ENCODE measurements around the gene PAM16.

The PAM16 gene

DNA sequence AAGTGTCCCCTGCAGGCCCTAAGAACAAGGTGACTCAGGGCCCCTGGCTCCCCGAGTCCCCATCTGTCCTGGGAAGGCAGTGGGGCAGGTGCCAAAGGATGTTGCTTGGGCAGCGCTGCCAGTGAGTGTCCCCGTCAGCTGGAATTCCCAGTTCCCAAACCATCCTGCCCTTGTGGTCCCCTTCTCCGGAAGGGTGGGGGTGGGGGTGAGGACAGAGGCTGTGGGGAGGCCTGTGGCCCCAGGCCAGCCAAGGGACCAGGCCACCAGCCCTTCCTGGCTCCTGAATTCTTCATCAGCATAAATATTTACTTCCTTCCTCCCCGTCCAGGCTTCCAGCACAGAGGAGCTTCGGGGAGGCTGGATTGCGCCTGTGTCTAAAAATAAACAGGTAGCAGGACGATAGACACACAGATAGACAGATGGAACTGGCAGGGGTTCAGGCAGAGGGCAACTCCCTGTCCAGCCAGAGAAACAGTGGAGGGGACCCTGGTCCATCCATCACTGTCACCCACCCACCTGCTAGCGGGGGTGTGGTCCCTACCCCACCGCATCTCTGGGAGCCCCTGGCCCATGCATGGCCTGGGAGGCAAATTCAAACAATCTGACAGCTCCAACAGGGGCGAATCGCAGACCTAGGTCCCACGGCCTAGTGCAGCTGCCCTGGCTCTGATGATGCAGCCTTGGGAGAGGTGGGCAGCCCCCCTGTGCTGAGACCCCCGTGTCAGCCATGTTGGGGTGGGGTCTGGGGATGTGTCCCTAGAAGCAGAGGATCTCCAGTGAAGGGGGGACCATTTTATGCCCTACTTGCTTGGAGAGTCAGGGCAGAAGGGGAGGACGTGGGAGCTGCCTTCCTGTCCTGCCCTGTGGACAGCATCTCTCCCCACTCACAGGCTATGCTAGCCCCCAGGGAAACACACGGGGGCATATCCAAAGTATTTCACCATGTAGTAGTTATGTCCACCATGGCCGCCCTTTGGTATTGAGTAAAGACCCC, 22.0 kb downstream of the PAM16 start:
- no peak overlapping the region for H3K4me3 ChIP-seq (ENCODE audit: low read length)

DNA sequence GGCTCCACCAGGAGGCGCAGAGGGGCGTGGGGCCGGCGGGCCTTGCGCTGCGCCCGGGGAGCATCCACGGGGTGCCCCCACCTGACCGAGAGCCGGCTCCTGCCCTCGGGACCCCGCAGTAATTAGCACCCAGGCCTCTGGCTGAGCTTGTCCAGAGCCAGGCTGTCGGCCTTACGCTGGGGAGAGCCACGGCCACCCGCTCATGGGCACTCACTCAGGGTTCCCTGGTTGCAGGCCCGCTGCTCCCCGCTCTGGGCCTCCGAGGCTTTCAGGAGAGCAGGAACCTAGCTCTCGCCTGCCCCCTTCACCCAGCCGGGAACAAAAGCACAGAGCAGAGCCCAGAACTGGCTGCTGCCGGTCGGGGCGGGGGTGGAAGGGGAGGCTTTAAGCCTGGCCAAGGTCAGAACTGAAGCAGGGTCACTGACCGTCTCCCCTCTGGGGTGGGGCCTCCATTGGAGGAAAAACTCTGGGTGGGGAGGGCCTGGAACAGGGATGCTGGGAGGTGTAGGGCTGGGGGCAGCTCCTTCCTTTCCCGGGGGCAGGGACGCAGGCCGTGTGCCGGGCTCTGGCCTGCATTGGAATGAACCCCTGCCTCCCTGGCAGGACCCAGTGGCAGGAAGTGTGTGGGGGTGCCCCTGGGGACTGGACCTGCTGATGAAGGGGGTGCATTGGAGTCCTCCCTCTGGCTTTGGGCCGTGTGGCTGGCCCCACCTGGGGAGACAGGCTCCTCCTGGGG, 22.9 kb downstream of the PAM16 start:
- H3K4me3 ChIP-seq (ENCODE audit: low read length), result peak overlapping the region; percentile 57
- 11% methylated on average over 30 of the region's 30 CpGs for WGBS
- H3K4me1 ChIP-seq (ENCODE audit: insufficient read depth, low read length), result peaks cover 18% of the 10 kb centered on the region
- peak overlapping the region; percentile 75 for H3K9ac ChIP-seq (ENCODE audit: low read depth, low read length)
- no peaks in the 10 kb centered on the region for H3K27me3 ChIP-seq (ENCODE audit: insufficient read depth, low read length)
- no peaks in the 10 kb centered on the region for H3K9me3 ChIP-seq (ENCODE audit: insufficient read depth, low read depth, low read length)
- H3K36me3 ChIP-seq (ENCODE audit: insufficient read depth, low read length), result 0 out of 2 replicates have a peak, but pooled peaks cover under 1% of the 10 kb centered on the region
- H3K27ac ChIP-seq (ENCODE audit: low read depth, low read length), result peak overlapping the region; percentile 78; the same call in 1 of the 2 replicates

More for the DNA sequence above, 22.0 kb downstream of the PAM16 start:
- Histone ChIP-seq H3K9me3 (ENCODE audit: insufficient read depth, low read depth, low read length) (no peaks in the 10 kb centered on the region), H3K27ac (ENCODE audit: low read depth, low read length) (peak overlapping the region; percentile 28; the same call in 1 of the 2 replicates), H3K4me1 (ENCODE audit: insufficient read depth, low read length) (peaks cover 11% of the 10 kb centered on the region), H3K36me3 (ENCODE audit: insufficient read depth, low read length) (0 out of 2 replicates have a peak, but pooled peaks cover 5% of the 10 kb centered on the region), H3K27me3 (ENCODE audit: insufficient read depth, low read length) (no peaks in the 10 kb centered on the region), H3K9ac (ENCODE audit: low read depth, low read length) (peak overlapping the region; percentile 75; the same call in 1 of the 2 replicates)
- WGBS, result 79% methylated on average over 16 of the region's 17 CpGs

DNA sequence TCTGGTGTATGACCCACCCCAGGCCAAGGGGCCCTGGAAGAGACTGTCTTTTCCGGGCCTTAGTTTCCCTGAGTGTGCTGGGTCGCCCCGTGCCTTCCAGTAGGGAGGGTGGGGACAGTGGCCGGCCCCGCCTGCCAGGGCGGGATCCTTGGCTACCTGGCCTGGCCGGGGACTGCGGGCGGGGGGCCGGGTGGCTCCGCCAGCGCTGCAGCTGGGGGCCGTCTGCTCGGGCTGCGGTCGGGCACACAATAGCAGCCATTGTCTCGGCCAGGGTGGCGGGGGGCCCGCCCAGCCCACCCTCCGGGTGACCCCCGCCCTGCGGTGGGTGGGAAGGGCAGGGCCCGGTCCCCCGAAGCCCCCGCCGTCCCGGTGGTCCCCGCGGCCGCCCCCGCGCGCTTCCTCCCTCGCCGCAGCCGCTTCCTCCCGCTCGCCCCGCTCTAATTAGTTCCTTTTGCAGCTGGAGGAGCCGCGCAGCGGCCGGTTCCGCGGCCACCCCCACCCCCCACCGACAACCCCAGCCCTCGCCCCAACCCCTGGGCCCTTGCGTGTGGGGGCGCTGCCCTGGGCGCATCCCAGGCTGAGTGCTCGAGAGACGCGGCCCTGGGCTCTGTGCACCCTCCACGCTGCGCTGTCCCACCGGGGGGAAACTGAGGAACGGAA, 23.6 kb downstream of the PAM16 start:
- no peaks in the 10 kb centered on the region for H3K36me3 ChIP-seq (ENCODE audit: insufficient read depth, low read length)
- H3K9me3 ChIP-seq (ENCODE audit: insufficient read depth, low read depth, low read length), result no peaks in the 10 kb centered on the region
- H3K27me3 ChIP-seq (ENCODE audit: insufficient read depth, low read length), result no peaks in the 10 kb centered on the region
- WGBS, result 3% methylated on average over 57 of the region's 57 CpGs
- H3K27ac ChIP-seq (ENCODE audit: low read depth, low read length), result peak overlapping the region; percentile 78; the same call in 1 of the 2 replicates
- H3K9ac ChIP-seq (ENCODE audit: low read depth, low read length), result peak overlapping the region; percentile 75
- peak overlapping the region; percentile 57 for H3K4me3 ChIP-seq (ENCODE audit: low read length)
- H3K4me1 ChIP-seq (ENCODE audit: insufficient read depth, low read length), result peaks cover 18% of the 10 kb centered on the region

DNA sequence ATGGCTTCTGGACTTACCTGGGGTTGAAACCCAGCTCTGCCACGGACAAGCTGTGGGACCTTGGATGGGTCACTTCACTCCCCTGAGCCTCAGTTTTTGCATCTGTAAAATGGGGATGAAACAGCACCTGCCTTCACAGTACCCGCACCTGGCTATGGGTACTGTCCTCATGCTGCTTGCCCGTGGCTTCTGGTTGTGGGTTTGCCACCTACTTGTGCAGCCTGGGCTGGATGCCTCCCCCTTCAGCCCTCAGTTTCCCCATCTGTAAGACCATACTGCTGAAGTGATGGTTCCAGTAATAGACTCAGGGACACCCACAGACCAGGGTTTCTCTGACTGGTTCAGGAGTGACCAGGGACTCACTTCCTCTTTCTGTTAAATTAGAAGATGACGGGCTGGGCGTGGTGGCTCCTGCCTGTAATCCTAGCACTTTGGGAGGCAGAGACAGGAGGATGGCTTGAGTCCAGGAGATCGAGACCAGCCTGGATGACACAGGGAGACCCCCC, 25.8 kb downstream of the PAM16 start:
- Histone ChIP-seq H3K27me3 (ENCODE audit: insufficient read depth, low read length) (no peaks in the 10 kb centered on the region), H3K36me3 (ENCODE audit: insufficient read depth, low read length) (no peaks in the 10 kb centered on the region), H3K9ac (ENCODE audit: low read depth, low read length) (no peak overlapping the region), H3K4me3 (ENCODE audit: low read length) (no peak overlapping the region), H3K9me3 (ENCODE audit: insufficient read depth, low read depth, low read length) (no peaks in the 10 kb centered on the region), H3K4me1 (ENCODE audit: insufficient read depth, low read length) (peaks cover 18% of the 10 kb centered on the region), H3K27ac (ENCODE audit: low read depth, low read length) (no peak overlapping the region)
- 95% methylated on average over 6 of the region's 6 CpGs for WGBS

DNA sequence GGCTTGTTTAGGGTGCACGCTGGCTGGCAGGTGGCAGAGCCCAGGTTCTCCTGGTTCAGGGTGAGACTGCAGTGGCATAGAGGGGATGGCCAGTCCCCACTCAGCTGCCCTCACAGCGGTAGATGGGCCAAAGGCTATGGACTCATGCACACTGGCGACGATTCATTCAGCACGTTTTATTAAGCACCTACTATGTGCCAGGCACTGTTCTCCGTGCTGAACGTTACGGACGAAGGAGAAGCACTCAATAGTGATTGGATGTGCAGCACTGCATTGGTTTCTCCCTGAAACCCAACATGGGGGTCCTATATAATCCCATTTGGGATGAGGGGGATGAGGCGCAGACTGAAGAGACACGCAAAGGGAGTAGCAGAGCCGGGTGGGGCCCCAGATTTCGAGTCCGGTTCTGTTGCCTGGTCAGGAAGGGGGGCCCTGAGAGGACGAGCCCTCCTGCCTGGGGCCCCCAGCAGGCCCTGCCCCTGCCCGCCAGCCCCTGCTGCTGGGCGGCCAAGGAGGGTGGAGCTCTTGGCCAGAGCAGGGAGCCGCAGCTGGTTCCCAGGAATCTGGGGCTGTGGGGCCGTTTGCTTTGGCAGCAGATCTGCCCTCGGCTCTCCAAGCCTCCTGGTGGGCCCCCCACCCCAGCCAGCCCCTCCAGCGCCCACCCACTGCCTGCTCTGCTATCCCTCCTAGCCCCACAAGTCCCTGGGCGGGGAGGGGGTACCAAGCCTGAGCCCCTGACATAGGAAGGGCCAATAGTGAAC, 26.4 kb downstream of the PAM16 start:
- Histone ChIP-seq H3K9me3 (ENCODE audit: insufficient read depth, low read depth, low read length) (no peaks in the 10 kb centered on the region), H3K36me3 (ENCODE audit: insufficient read depth, low read length) (no peaks in the 10 kb centered on the region), H3K27me3 (ENCODE audit: insufficient read depth, low read length) (no peaks in the 10 kb centered on the region), H3K4me1 (ENCODE audit: insufficient read depth, low read length) (peaks cover 20% of the 10 kb centered on the region), H3K9ac (ENCODE audit: low read depth, low read length) (no peak overlapping the region), H3K27ac (ENCODE audit: low read depth, low read length) (0 out of 2 replicates have a peak overlapping the region, but pooled peaks have one; percentile 56), H3K4me3 (ENCODE audit: low read length) (no peak overlapping the region)
- WGBS, result 90% methylated on average over 22 of the region's 22 CpGs

DNA sequence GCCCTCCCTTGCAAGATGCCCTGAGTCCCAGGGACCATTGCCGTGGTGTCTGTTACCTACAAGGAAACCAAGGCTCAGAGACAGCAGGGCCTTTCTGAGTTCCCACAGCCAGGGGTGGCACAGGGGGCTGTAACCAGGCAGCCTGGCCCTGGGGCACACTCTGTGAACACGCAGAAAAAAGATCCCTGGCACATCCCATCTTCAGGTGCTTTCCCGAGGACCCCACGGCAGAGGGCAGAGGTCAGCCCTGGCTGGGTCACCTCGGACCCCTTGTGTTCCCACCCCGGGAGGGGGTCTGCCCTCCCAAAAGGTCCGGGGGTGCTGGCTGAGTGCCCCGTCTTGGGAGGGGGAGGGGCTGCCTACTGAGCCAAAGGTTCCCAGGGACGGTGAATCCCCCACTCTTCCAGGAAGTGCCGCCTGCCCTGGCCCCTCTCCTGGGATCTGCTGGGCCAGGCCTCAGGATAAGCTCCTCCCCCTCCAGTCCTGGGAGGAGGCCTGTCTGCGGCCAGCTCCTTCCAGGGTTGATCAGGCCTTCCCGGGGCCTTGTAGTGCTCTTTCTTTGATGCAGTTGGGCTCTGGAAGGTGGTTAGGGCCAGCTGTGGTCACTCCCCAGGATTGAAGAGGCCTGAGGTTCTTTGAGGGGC, 27.2 kb downstream of the PAM16 start:
- H3K36me3 ChIP-seq (ENCODE audit: insufficient read depth, low read length), result no peaks in the 10 kb centered on the region
- no peak overlapping the region for H3K4me3 ChIP-seq (ENCODE audit: low read length)
- H3K9ac ChIP-seq (ENCODE audit: low read depth, low read length), result no peak overlapping the region
- H3K4me1 ChIP-seq (ENCODE audit: insufficient read depth, low read length), result peaks cover 25% of the 10 kb centered on the region
- no peaks in the 10 kb centered on the region for H3K27me3 ChIP-seq (ENCODE audit: insufficient read depth, low read length)
- H3K27ac ChIP-seq (ENCODE audit: low read depth, low read length), result peak overlapping the region; percentile 56; the same call in 1 of the 2 replicates
- WGBS, result 40% methylated on average over 11 of the region's 12 CpGs
- no peaks in the 10 kb centered on the region for H3K9me3 ChIP-seq (ENCODE audit: insufficient read depth, low read depth, low read length)

DNA sequence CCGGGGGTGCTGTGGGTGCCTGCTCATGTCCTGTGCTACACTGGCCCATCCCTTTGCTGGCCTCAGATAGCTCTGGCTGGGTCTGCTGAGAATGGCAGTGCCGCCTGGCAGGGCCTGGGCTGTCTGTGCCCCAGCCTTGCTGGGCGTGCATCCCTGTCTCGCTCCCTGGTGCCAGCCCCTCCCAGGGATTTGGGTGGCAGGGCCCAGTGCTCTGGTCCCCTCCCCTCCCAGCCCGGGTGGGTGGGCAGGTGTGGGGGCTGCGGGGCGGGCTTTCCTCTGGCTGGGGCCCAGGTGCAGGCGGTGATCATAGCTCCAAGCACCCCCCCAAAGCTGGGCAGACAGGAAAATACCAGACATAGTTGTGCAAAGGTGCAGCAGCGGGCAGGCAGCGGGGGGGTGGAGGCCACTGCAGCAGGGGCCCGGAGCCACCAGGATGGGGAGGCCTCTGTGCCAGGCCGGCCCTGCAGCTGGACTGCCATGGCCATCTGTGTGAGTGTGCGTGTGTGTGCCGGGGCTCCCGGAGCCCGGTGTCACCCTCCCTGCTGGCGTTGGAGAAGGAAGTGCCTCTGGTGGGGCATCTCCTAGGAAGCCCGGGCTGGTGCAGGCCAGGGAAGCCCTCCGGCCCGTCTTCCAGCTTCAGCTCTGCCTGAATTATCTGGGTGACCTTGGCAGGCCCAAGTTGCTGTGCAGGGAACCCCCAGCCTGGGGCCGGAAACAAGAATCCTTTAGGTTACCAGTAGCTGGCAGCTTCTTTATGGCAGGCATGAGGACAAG, 27.9 kb downstream of the PAM16 start:
- H3K27me3 ChIP-seq (ENCODE audit: insufficient read depth, low read length), result no peaks in the 10 kb centered on the region
- 88% methylated on average over 21 of the region's 21 CpGs for WGBS
- H3K9ac ChIP-seq (ENCODE audit: low read depth, low read length), result no peak overlapping the region
- H3K9me3 ChIP-seq (ENCODE audit: insufficient read depth, low read depth, low read length), result no peaks in the 10 kb centered on the region
- H3K36me3 ChIP-seq (ENCODE audit: insufficient read depth, low read length), result no peaks in the 10 kb centered on the region
- H3K4me1 ChIP-seq (ENCODE audit: insufficient read depth, low read length), result peaks cover 26% of the 10 kb centered on the region
- peak overlapping the region; percentile 56; the same call in 1 of the 2 replicates for H3K27ac ChIP-seq (ENCODE audit: low read depth, low read length)
- no peak overlapping the region for H3K4me3 ChIP-seq (ENCODE audit: low read length)

DNA sequence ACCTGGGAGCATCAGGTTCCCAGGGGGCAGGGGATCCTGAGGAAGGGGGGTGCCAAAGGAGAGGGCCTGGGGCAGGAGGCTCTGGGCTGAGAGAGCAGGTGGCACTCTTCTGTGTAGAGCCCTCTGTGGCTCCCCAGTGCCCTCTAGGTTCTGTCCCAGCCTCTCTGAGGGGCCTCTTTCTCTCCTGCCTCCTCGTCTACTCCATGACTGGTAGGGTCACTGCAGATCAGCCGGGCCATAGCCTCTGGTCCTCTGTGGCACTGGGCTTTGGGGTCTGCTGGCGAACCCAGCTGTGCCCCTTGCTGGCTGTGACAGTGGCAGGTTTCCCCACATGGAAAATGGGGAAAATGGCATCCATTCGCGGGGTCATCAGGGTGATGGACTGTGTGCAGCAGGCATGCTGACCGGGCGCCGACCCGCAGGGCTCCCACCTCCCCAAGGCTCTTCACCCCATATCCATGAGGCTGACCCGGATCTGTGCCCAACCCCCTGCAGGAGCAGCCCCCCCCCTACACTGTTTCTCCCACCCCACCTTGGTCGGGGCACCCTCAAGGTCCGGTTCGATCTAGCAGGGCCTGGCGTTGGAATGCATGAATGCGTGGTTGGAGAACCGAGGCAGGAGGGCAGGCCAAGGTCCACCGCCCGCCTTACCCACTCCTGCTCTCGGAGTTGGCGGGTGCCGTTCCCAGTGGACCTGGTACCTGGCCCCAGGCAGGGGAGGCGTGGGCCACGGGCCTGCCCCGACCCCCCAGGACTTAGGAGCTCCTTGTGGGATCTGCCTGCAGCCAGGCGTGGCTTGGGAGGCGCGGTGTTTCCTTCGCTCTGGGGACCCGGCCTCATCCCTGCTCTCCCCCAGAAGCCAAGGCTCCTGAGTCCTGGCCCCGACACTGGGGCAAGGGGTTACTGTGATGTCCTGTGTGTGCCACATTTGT, 28.7 kb downstream of the PAM16 start:
- Histone ChIP-seq H3K9ac (ENCODE audit: low read depth, low read length) (no peak overlapping the region), H3K36me3 (ENCODE audit: insufficient read depth, low read length) (no peaks in the 10 kb centered on the region), H3K27me3 (ENCODE audit: insufficient read depth, low read length) (no peaks in the 10 kb centered on the region), H3K4me1 (ENCODE audit: insufficient read depth, low read length) (peaks cover 34% of the 10 kb centered on the region), H3K27ac (ENCODE audit: low read depth, low read length) (no peak overlapping the region), H3K9me3 (ENCODE audit: insufficient read depth, low read depth, low read length) (no peaks in the 10 kb centered on the region), H3K4me3 (ENCODE audit: low read length) (no peak overlapping the region)
- WGBS, result 89% methylated on average over 30 of the region's 30 CpGs

Data from HUES64 (cell line).